Stimulated activated CD8-positive, alpha-beta memory T cell treated with anti-CD3 and anti-CD28 coated beads, Interleukin-7, amount 100 ng/mL, for 48 hours (primary cell): Measurements from ENCODE around the gene BPIFB1.

Experiments used
- DNase-seq, 2 donors: peaks; one replicate each; pipeline ENCODE4 v3.0.0-alpha.2; 2020; ENCODE audit warnings: low read depth in 1 of 2; ENCODE audit errors: extremely low read depth in 1 of 2

BPIFB1 gene

DNA sequence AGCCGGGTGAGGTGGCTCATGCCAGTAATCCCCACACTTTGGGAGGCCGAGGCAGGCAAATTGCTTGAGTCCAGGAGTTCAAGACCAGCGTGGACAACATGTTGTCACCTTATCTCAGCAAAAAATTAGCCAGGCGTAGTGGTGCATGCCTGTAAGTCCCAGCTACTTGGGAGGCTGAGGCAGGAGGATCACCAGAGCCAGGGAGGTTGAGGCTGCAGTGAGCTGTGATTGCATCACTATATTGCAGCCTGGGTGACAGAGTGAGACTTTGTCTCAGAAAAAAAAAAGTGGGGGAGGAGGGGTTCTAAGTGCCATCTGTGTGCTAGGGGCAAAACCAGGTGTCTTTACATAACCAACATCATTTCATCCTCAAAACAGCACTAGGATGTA is 70.0 kb downstream of the BPIFB1 start:
- no peak for DNase-seq
